GM10248 (cell line): ENCODE measurements around the gene PHLPP1.

Experiments used
- CTCF ChIA-PET: fragments of 300-600 bp; sonication (Branson Sonifier 250); formaldehyde crosslinking; extraction: SDS; loops from one replicate; lab custom pipeline; 2021; ENCODE audit warnings: antibody characterized with exemption; lab: Yijun Ruan, JAX
- POLR2A ChIA-PET: fragments of 350-650 bp; sonication (Branson Sonifier 250); formaldehyde crosslinking; extraction: SDS; loops from one replicate; lab custom pipeline; 2020; ENCODE audit warnings: antibody characterized with exemption; lab: Yijun Ruan, JAX
- DNase-seq: peaks from one replicate; pipeline ENCODE4 v3.0.0; 2012; ENCODE audit errors: extremely low spot score
- TF ChIP-seq, protein P1 (sequence below): IDR thresholded peaks from 2 replicates; pipeline ENCODE4 v1.5.1; 2012; ENCODE audit warnings: mild to moderate bottlenecking, low read depth; ENCODE audit errors: extremely low read depth, missing control alignments, control extremely low read depth

The PHLPP1 gene

DNA sequence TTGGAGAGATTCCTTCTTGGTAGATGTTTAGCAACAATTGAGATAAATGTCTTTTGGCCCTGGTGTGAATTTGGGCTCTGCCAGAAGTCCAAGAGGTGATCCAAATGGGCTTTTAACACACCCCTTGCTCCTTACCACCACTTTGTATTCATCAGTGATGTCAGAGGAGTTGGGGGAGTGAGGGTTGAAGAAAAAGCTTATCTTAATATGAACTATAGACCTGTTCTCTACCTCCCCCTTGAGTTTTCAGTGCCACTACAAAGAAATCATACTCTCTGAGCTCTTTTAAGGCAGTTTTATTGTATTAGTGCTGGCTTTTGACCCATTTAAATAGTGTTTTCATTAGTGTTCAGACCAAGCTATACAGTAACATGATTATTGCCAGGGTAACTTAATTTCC is 229.1 kb downstream of the PHLPP1 start:
- POLR2A ChIA-PET = no interaction called here

DNA sequence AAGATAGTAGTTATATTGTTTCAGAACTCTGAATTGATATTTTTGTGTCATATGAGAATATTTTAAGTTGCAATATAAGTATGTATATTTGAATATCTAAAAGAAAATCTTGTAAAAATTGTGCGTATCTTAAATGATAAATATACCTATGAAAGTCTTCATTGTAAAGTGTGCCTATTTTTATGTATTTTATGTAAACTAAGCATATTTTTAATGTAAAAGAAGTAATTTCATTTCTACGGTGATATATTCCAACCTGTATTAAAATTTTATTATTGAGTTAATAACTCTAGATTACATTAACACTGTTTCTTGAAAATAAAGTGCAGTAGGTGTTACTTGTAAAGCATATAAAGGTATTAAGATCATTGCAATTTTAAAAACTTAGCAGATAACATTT is 233.4 kb downstream of the PHLPP1 start:
- POLR2A ChIA-PET = no interaction called here
- DNase-seq = no peak
- TF ChIP-seq, protein P1, sequence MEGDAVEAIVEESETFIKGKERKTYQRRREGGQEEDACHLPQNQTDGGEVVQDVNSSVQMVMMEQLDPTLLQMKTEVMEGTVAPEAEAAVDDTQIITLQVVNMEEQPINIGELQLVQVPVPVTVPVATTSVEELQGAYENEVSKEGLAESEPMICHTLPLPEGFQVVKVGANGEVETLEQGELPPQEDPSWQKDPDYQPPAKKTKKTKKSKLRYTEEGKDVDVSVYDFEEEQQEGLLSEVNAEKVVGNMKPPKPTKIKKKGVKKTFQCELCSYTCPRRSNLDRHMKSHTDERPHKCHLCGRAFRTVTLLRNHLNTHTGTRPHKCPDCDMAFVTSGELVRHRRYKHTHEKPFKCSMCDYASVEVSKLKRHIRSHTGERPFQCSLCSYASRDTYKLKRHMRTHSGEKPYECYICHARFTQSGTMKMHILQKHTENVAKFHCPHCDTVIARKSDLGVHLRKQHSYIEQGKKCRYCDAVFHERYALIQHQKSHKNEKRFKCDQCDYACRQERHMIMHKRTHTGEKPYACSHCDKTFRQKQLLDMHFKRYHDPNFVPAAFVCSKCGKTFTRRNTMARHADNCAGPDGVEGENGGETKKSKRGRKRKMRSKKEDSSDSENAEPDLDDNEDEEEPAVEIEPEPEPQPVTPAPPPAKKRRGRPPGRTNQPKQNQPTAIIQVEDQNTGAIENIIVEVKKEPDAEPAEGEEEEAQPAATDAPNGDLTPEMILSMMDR = no peak
- CTCF ChIA-PET = interaction anchor here (1.0 to 4.7 kb wide), 3 partner anchors 9 to 231 kb away, joined by 3 to 31 read pairs (median 5); no protein-coding TSS in a partner anchor

More for the DNA sequence above, 229.1 kb downstream of the PHLPP1 start:
- CTCF ChIA-PET = interaction anchor here (0.9 to 1.1 kb wide), 2 partner anchors 14 to 20 kb away, joined by 3 read pairs; no protein-coding TSS in a partner anchor
- TF ChIP-seq, protein P1 = peak; percentile 6
- no peak for DNase-seq

DNA sequence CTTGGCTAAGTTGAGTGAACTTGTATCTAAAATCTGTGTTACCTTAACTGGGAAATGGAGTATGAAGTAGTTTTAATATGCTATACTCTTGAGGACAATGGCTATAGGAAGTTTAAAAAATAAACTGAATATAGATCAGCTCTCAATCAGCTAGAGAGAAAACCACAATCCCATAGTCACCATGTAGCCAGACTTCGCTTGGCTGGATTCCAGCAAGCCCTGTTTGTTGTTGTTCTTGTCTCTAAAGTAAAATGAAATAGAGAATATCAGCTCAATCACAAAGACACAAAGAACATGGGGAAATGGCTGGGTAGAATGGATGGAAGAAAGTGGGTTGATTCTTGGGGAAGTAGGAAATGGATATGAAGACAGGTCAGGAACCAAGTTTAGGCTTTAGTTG is 234.9 kb downstream of the PHLPP1 start:
- TF ChIP-seq, protein P1 = no peak

DNA sequence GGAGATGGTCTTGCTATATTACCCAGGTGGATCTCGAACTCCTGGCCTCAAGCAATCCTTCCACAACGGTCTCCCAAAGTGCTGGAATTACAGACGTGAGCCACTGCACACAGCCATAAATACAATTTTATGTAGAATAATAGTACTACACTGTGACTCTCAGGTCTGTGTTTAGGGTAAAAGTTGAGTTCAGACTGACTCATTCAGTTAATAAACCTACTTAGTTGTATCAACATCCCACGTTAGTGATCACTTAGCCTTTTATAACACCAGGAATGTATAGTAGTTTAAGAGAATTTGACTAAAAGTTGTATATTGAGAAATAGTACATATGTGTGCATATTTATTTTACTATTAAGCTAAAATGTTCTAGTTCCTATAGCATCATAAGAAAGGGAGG is 237.5 kb downstream of the PHLPP1 start:
- TF ChIP-seq, protein P1 = no peak
- ChIA-PET POLR2A (no interaction called here), CTCF (interaction anchor here (1.4 kb wide), 1 partner anchor 10 kb away, joined by 7 read pairs; no protein-coding TSS in a partner anchor)
- DNase-seq = no peak

More for the DNA sequence above, 234.9 kb downstream of the PHLPP1 start:
- POLR2A ChIA-PET = no interaction called here
- DNase-seq = no peak
- CTCF ChIA-PET = interaction anchor here (1.0 to 4.7 kb wide), 4 partner anchors 8 to 235 kb away, joined by 3 to 31 read pairs (median 6); partner anchors contain the start of gene PHLPP1

DNA sequence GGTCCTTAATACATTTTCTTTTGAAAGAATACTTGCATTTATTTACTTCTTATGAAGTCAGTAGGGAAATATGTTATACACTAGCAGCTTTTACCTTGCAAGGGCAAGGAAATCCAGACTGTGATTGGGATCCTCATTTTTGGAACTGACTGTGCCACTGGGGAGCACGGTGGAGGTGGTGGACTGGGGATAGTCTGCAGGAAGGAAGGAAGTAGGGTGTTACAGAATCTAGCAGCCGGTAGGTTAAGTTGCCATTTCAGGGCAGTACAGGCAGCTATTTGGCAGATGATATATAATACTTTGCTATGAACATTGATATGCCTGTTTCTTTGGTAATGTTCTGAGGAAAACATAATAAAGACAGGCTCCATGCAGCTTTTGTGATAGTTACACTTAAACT is 238.3 kb downstream of the PHLPP1 start:
- POLR2A ChIA-PET = no interaction called here
- no peak for DNase-seq
- TF ChIP-seq, protein P1 = no peak
- CTCF ChIA-PET = interaction anchor here (1.4 kb wide), 1 partner anchor 11 kb away, joined by 7 read pairs; no protein-coding TSS in a partner anchor

DNA sequence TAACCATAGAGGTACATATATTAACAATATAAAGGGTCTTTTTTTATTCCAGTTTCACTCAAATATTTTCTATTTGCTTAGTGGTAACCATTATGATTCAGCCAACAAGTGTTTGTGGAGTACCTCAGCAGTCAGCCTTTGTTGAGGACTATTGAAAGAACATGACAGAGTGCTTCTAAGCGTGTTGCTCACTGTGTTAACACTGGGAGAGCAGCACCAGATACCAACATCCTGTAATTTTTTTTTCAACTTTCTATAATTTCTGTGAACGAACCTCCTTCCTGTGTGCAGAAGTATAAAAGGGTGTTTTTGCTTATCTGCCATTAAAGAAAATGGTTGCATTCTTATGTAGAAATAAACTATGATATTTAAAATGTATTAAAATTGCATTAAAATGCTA is 239.0 kb downstream of the PHLPP1 start:
- POLR2A ChIA-PET = no interaction called here

More for the DNA sequence above, 239.0 kb downstream of the PHLPP1 start:
- TF ChIP-seq, protein P1 = no peak
- CTCF ChIA-PET = no interaction called here
- DNase-seq = no peak
